Psoas muscle (tissue), 8 donors: ENCODE data around the gene EME1. TPM values are rescaled to one million over a fixed set of nuclear protein-coding genes. Genes with fewer than 3 reads are reported as not detected.

Source experiments
- ATAC-seq, 4 donors: fragments of 200-7000 bp; cut with Tn5 transposase; one replicate each; pipeline ENCODE4 v1.9.1; 2020; ENCODE audit warnings: moderate library complexity in 3 of 4, mild to moderate bottlenecking in 2 of 4
- DNase-seq, 2 donors: peaks; one replicate each; pipeline ENCODE4 v3.0.0-alpha.2; 2020
- H3K27ac ChIP-seq: fragments of 200-600 bp; one replicate; pipeline ENCODE4 v1.8.0; 2022
- H3K27me3 ChIP-seq, 3 donors: fragments of 200-600 bp in 1 of 3; one replicate each; pipeline versions ENCODE4 v1.6.1 to v1.8.0; 2013 to 2022; ENCODE audit warnings: low read length in 2 of 3, mild to moderate bottlenecking in 2 of 3, moderate library complexity in 1 of 3; ENCODE audit not compliant: insufficient read depth in 3 of 3
- H3K36me3 ChIP-seq, 2 donors: fragments of 200-600 bp in 1 of 2; one replicate each; pipeline versions ENCODE4 v1.6.1 to v1.8.0; 2013 to 2022; ENCODE audit warnings: low read depth in 1 of 2, mild to moderate bottlenecking in 1 of 2, moderate library complexity in 1 of 2; ENCODE audit not compliant: insufficient read depth in 1 of 2
- H3K4me1 ChIP-seq: fragments of 200-600 bp; one replicate; pipeline ENCODE4 v1.8.0; 2022
- H3K4me3 ChIP-seq: fragments of 200-600 bp; one replicate; pipeline ENCODE4 v1.8.0; 2022; ENCODE audit warnings: mild to moderate bottlenecking
- H3K9me3 ChIP-seq: fragments of 200-600 bp; one replicate; pipeline ENCODE4 v1.8.0; 2022
- CTCF ChIP-seq: fragments of 200-600 bp; IDR thresholded peaks from one replicate; pipeline ENCODE4 v1.8.0; 2022; ENCODE audit warnings: antibody characterized with exemption
- WGBS, 3 donors: extraction: QIAGEN DNeasy Blood & Tissue Kit; methylation state at CpG; one replicate each; pipeline versions ENCODE4 v1.1.6 to v1.1.7; 2013; 5-methylcytosine and 5-hydroxymethylcytosine counted together
- intact Hi-C, 2 donors: fragments of 100-400 bp; cut with DNase I; formaldehyde crosslinking; loops; one replicate each; pipeline versions ENCODE4 v1.11.0 to v1.14.2; 2022
- polyA plus RNA-seq, 3 donors: library from polyadenylated mRNA; stranded (reverse); fragments of 200-250 nt; gene quantifications; one replicate each; pipeline ENCODE4 v1.2.3, GENCODE V29; 2013
- total RNA-seq, 4 donors: library from RNA; stranded (reverse); fragmentation: NEBNext Ultra II Directional in 2 of 4; extraction: Animal tissue kit (Norgen Biotek cat#: 25700) in 2 of 4; gene quantifications; one replicate each; pipeline versions ENCODE4 v1.2.1 to v1.2.4, GENCODE V29; 2021 to 2023
- donor health status: healthy with polysubstance abuse.
- donor health status: DM: no; HTN: no; CAD: no; lungs with moderate emphysema.
- donor health status: Bipolar disorder and iron deficiency.
- donor health status: healthy.
- donor health status: DM: yes; HTN: yes; CAD: no.
- donor health status: DM: no; HTN: no; CAD: no.
- donor health status: DM: no; HTN: no; CAD: no.
- donor health status: DM: yes; HTN: yes; CAD: no.

The EME1 gene
- total and polyA plus RNA-seq, 7 donors = 0.06 to 0.39 (median 0.29) TPM; not detected in 2

DNA sequence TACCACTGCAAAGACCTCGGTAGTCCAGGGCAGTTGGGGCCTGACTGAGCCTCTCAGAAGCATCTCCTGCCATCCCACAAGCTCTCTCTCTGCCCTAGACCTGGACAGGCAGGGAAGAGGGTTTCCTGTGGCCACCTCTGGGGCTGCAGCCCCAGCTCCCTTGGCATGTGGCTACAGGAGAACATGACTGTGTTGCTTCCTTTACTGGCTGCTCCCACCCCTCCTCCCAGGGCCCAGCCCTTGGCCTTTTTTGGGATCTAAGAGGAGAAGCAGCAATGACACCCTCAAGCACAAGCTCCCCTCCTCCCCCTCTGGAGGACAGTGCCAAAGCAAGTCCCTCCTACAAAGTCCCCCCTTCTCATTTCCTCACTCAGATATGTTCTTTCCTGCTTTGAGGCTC lies 5.6 kb upstream of the EME1 start:
- WGBS, 3 donors = 86 to 90% (median 86%) methylated on average over 1 of the region's 1 CpG
- Histone ChIP-seq H3K9me3 (no peaks in the 10 kb centered on the region), H3K27me3 (no peaks in the 10 kb centered on the region), H3K4me3 (no peak overlapping the region), H3K36me3 (peaks cover 0 to 67% of the 10 kb centered on the region in 2 donors), H3K27ac (no peak overlapping the region), H3K4me1 (peaks cover 17% of the 10 kb centered on the region)
- TF ChIP-seq CTCF = no peak
- DNase-seq = no peak
- ATAC-seq = no peak
- intact Hi-C loops = no loop called here

DNA sequence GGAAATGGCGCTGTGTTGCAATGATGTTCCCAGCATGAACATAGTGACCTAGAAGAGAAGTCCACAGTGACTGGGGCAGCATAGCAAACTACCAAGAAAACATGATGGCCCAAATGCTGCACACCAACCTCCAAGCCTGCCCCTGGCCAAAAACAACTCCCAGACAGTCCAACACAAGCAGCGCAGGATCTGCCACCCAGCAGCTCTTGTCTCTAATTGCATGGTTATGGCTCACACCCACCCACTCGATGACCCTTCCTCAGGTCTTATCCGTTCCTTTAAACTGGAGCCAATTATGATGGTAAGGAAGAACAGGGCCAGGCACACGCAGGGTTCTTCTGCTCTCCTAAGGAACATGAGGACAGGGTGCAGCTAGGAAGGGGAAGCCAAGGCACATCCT lies 3.0 kb upstream of the EME1 start:
- H3K9me3 ChIP-seq = no peaks in the 10 kb centered on the region
- H3K4me1 ChIP-seq = peaks cover 15% of the 10 kb centered on the region
- TF ChIP-seq CTCF = no peak
- intact Hi-C loops = no loop called here
- 93 to 96% (median 95%) methylated on average over 5 of the region's 5 CpGs for WGBS, 3 donors
- H3K27me3 ChIP-seq = no peaks in the 10 kb centered on the region
- no peak overlapping the region for H3K27ac ChIP-seq
- DNase-seq (no peak), ATAC-seq (peak in 1 of 4 donors; percentile 19)
- H3K36me3 ChIP-seq = peaks cover 0 to 58% of the 10 kb centered on the region in 2 donors
- H3K4me3 ChIP-seq = no peak overlapping the region

- WGBS, 3 donors = 93 to 98% (median 96%) methylated on average over 2 of the region's 2 CpGs
- Histone ChIP-seq H3K4me1 (peaks cover 15% of the 10 kb centered on the region), H3K36me3 (peaks cover 0 to 43% of the 10 kb centered on the region in 2 donors), H3K27ac (no peak overlapping the region), H3K4me3 (peak overlapping the region; percentile 89), H3K9me3 (no peaks in the 10 kb centered on the region), H3K27me3 (no peaks in the 10 kb centered on the region)
- ATAC-seq (no peak), DNase-seq (no peak)
- no peak for TF ChIP-seq CTCF
- intact Hi-C loops = no loop called here
These were observed 1.5 kb upstream of the EME1 start for GRCh38 chr17:50371526-50371925.

DNA sequence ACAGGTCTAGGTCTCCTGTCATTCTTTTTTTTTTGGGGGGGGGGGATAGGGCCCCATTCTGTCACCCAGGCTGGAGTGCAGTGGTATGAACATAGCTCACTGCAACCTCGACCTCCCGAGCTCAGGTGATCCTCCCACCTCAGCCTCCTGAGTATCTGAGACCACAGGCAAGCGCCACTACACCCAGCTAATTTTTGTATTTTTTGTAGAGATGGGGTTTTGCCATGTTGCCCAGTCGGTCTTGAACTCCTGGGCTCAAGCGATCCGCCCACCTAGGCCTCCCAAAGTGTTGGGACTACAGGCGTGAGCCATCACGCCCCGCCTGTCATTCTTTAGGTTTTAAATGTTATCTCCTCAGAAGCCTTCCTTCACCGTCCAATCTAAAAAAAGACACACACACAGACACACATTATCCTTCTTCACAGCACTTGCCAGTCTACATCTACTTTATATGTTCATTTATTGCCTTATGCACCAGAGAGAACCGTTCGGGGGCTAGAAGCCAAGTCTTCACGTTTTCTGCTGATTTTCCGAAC lies 739 bp upstream of the EME1 start:
- Histone ChIP-seq H3K9me3 (no peaks in the 10 kb centered on the region), H3K27me3 (no peaks in the 10 kb centered on the region), H3K4me1 (peaks cover 15% of the 10 kb centered on the region), H3K4me3 (peak overlapping the region; percentile 89), H3K36me3 (peaks cover 0 to 35% of the 10 kb centered on the region in 2 donors), H3K27ac (peak overlapping the region; percentile 99)
- WGBS, 3 donors = 17 to 21% (median 19%) methylated on average over 14 of the region's 14 CpGs
- TF ChIP-seq CTCF = no peak
- intact Hi-C loops = no loop called here
- DNase-seq (no peak), ATAC-seq (peak in 2 of 4 donors; percentile 3 to 4)

DNA sequence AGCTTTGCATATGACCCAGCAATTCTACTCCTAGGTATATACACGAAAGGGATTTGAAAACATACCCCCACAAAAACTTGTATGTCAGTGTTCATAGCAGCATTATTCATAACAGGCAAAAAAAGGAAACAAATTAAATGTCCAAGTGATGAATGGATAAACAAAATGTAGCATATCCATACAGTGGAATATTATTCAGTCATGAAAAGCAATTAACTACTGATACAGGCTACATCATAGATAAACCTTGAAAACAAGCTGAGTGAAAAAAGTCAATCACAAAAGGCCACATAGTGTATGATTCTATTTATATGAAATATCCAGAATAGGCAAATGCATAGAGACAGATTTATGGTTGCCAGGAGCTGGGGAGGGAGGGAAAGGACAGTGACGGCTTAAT lies 676 bp downstream of the EME1 start:
- H3K9me3 ChIP-seq = no peaks in the 10 kb centered on the region
- no peak overlapping the region for H3K4me3 ChIP-seq
- H3K4me1 ChIP-seq = peaks cover 15% of the 10 kb centered on the region
- no peak overlapping the region for H3K27ac ChIP-seq
- WGBS, 3 donors = 85 to 88% (median 87%) methylated on average over 2 of the region's 2 CpGs
- H3K36me3 ChIP-seq = peaks cover 0 to 21% of the 10 kb centered on the region in 2 donors
- DNase-seq (no peak), ATAC-seq (no peak)
- intact Hi-C loops = no loop called here
- no peak for TF ChIP-seq CTCF
- H3K27me3 ChIP-seq = no peaks in the 10 kb centered on the region
